ENCODE results near the gene ASB3.

Gene ASB3

DNA sequence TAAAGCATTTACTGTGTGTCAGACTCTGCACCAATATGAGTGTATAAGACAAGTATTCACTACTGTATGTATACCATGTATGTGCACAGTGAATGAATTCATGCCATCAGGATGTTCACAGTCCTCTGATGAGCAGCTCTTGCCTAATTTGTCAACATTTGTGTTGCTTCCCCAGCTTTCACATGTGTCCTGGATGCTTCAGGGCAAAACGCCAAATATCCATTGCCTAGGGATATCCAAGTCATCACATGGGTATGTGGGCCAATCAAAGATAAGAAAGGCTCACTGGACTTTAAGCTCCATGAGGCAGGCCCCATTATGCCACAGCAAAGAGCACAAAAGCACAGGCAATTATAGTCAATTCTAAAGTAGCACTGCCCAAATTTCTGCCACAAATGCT lies 153.3 kb downstream of the ASB3 start:
- no peak for TF ChIP-seq CTCF (IDR thresholded peaks at IDR 0.05; ENCODE audit: low read depth, low read length)
- in situ Hi-C loops (cut with HindIII; ENCODE audit: low sequenced_read_pairs): no loop called here
- H3K4me3 ChIP-seq (ENCODE audit: low read depth, low read length): no peak overlapping the region
- no peak for DNase-seq (ENCODE audit: low read depth, low spot score)

DNA sequence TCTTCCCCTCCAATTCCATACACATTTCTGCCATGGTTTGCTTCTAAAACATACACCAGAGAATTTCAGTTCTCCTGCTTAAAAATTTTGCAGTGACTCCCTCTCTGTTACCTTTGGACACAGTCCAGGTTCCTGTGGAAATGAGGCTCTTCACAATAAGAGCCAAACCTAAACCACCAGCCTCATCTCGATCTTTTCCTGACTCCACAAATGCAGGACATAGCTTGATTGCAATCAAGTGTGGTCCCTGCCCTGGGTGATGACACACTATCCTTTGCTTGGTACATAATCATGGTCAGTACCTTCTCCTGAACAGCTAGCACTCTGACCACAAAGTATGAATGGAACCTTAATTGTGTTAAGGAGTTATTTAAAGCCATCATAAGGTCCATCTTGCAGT lies 154.0 kb downstream of the ASB3 start:
- TF ChIP-seq CTCF (IDR thresholded peaks at IDR 0.05; ENCODE audit: low read depth, low read length): no peak
- DNase-seq (ENCODE audit: low read depth, low spot score): peak; percentile 84
- H3K4me3 ChIP-seq (ENCODE audit: low read depth, low read length): no peak overlapping the region
- in situ Hi-C loops (cut with HindIII; ENCODE audit: low sequenced_read_pairs): no loop called here

DNA sequence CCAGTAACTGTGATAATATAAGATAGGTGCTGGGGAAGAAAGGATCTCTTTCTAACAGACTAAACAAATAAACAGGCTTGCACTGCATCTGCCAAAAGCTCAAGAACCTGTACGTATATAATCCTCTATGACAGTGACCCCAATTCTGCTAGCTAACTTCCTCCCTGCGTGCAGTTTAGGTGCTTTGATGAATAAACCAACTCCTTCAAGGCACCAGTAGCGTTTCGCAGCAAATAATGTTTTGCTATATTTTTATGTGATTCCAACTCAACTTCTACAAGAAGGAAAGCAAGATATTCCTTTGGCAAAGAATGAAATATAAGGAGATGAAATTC lies 154.7 kb downstream of the ASB3 start:
- in situ Hi-C loops (cut with HindIII; ENCODE audit: low sequenced_read_pairs): no loop called here
- DNase-seq (ENCODE audit: low read depth, low spot score): no peak
- no peak overlapping the region for H3K4me3 ChIP-seq (ENCODE audit: low read depth, low read length)
- no peak for TF ChIP-seq CTCF (IDR thresholded peaks at IDR 0.05; ENCODE audit: low read depth, low read length)

- TF ChIP-seq CTCF (IDR thresholded peaks at IDR 0.05; ENCODE audit: low read depth, low read length): no peak
- no peak overlapping the region for H3K4me3 ChIP-seq (ENCODE audit: low read depth, low read length)
- in situ Hi-C loops (cut with HindIII; ENCODE audit: low sequenced_read_pairs): no loop called here
- no peak for DNase-seq (ENCODE audit: low read depth, low spot score)
These were observed 155.2 kb downstream of the ASB3 start for GRCh38 chr2:53631313-53632125.

DNA sequence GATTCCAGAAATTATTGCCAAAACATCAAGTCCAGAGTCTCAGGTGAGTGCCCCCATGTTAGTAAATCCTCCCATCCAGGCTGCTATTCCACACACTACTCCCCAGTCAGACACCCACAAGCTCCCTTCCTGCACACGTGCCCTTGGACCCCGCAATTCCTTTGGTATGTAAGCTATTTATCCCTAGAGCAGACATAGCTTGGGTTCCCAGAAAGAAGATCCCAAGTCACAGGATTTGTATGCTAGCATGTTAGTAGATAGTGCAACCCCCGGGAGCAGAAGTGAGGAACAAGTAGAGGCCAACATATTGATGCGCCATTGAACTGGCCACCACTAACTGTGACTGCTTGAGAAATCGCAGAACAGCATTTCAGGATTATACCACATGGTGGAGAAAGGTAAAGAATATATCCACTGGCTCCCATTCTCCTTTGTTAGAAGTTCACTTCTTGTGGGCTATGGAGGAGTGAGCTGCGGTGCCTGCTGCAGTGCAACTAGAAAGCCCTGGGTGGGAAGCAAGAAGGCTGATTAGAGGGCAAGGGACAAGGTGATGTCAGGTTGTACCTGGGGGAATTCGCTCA lies 156.6 kb downstream of the ASB3 start:
- in situ Hi-C loops (cut with HindIII; ENCODE audit: low sequenced_read_pairs): no loop called here

DNA sequence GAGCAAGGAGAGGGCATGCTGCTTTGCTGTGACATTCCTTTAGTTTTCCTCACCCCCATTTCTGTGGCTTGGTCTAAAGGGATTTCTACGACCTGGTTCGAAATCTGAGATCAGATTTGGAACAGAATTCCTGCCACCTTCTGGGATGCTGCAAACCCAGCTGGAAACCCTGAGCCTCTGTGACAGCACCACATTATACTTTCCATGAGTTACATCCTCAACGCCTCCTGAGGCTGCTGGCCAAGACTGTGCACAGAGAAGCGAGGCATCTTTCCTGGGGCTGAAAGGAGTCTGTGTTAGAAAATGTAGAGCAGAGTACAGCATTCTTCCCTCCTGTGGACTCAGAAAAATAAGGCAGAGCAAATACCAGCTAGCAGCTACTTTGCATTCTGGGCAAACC lies 157.3 kb downstream of the ASB3 start:
- no peak overlapping the region for H3K4me3 ChIP-seq (ENCODE audit: low read depth, low read length)
- DNase-seq (ENCODE audit: low read depth, low spot score): peak; percentile 3
- TF ChIP-seq CTCF (IDR thresholded peaks at IDR 0.05; ENCODE audit: low read depth, low read length): no peak
- in situ Hi-C loops (cut with HindIII; ENCODE audit: low sequenced_read_pairs): no loop called here

More for the DNA sequence above, 156.6 kb downstream of the ASB3 start:
- no peak for DNase-seq (ENCODE audit: low read depth, low spot score)
- no peak for TF ChIP-seq CTCF (IDR thresholded peaks at IDR 0.05; ENCODE audit: low read depth, low read length)
- no peak overlapping the region for H3K4me3 ChIP-seq (ENCODE audit: low read depth, low read length)

Data from astrocyte of the spinal cord (primary cell).